Mucosa of stomach (tissue), 1 donor: ENCODE measurements around the gene KPNA5.
"Not testable (repeated sequence)": the region's sequence is repeated elsewhere in the genome, so short reads cannot be mapped to it uniquely, and the experiment has no call there.

Experiments used
- H3K27me3 ChIP-seq: one replicate; pipeline ENCODE4 v1.7.0; 2013; ENCODE audit warnings: mild to moderate bottlenecking, low read length; ENCODE audit not compliant: control insufficient read depth, insufficient read depth
- H3K36me3 ChIP-seq: one replicate; pipeline ENCODE4 v1.7.0; 2013; ENCODE audit warnings: low read length; ENCODE audit not compliant: control insufficient read depth, insufficient read depth
- H3K4me1 ChIP-seq: one replicate; pipeline ENCODE4 v1.7.0; 2013; ENCODE audit warnings: mild to moderate bottlenecking, low read length; ENCODE audit not compliant: control insufficient read depth, insufficient read depth
- H3K4me3 ChIP-seq: one replicate; pipeline ENCODE4 v1.7.0; 2013; ENCODE audit warnings: low read length
- H3K9ac ChIP-seq: one replicate; pipeline ENCODE4 v1.7.0; 2013; ENCODE audit warnings: mild to moderate bottlenecking, low read length, moderate library complexity
- H3K9me3 ChIP-seq: one replicate; pipeline ENCODE4 v1.7.0; 2013; ENCODE audit warnings: mild to moderate bottlenecking, low read length, moderate library complexity; ENCODE audit not compliant: control insufficient read depth
- donor health status: Pancreatic carcinoma.

Gene KPNA5

GRCh38 chr6:116680880-116681672 is at the start of gene KPNA5:
KPNA5 (plus strand) TSS chr6:116681211; CDS start chr6:116681335, 124 bp downstream.
- Histone ChIP-seq H3K4me3 (peak within 1 kb of the TSS; percentile 51), H3K27me3 (no peaks in the 10 kb centered on the region), H3K36me3 (no peaks in the 10 kb centered on the region), H3K9ac (peak within 1 kb of the TSS; percentile 79), H3K4me1 (no peaks in the 10 kb centered on the region), H3K9me3 (no peaks in the 10 kb centered on the region)

GRCh38 chr6:116631379-116631990 is 49.5 kb upstream of the KPNA5 start:
- Histone ChIP-seq H3K4me1 (no peaks in the 10 kb centered on the region), H3K9ac (no peak overlapping the region), H3K4me3 (no peak overlapping the region), H3K27me3 (no peaks in the 10 kb centered on the region), H3K36me3 (no peaks in the 10 kb centered on the region), H3K9me3 (no peaks in the 10 kb centered on the region)

- Histone ChIP-seq H3K9ac (no peak overlapping the region), H3K4me3 (no peak overlapping the region), H3K9me3 (no peaks in the 10 kb centered on the region), H3K4me1 (no peaks in the 10 kb centered on the region), H3K27me3 (no peaks in the 10 kb centered on the region), H3K36me3 (no peaks in the 10 kb centered on the region)
These were observed 47.3 kb upstream of the KPNA5 start for GRCh38 chr6:116633685-116634084.

GRCh38 chr6:116648156-116648555 is 32.9 kb upstream of the KPNA5 start:
- Histone ChIP-seq H3K36me3 (no peaks in the 10 kb centered on the region), H3K9me3 (no peaks in the 10 kb centered on the region), H3K4me3 (no peak overlapping the region), H3K9ac (no peak overlapping the region), H3K27me3 (no peaks in the 10 kb centered on the region), H3K4me1 (no peaks in the 10 kb centered on the region)

- Histone ChIP-seq H3K4me3 (no peak overlapping the region), H3K4me1 (no peaks in the 10 kb centered on the region), H3K36me3 (no peaks in the 10 kb centered on the region)
These were observed 31.9 kb upstream of the KPNA5 start for GRCh38 chr6:116649129-116649528.

GRCh38 chr6:116651916-116652315 is 29.1 kb upstream of the KPNA5 start:
- Histone ChIP-seq H3K27me3 (no peaks in the 10 kb centered on the region), H3K36me3 (no peaks in the 10 kb centered on the region), H3K9me3 (no peaks in the 10 kb centered on the region), H3K9ac (no peak overlapping the region), H3K4me3 (no peak overlapping the region), H3K4me1 (no peaks in the 10 kb centered on the region)

More at GRCh38 chr6:116649129-116649528, 31.9 kb upstream of the KPNA5 start:
- Histone ChIP-seq H3K9me3 (no peaks in the 10 kb centered on the region), H3K27me3 (no peaks in the 10 kb centered on the region), H3K9ac (no peak overlapping the region)

- no peak overlapping the region for H3K9ac ChIP-seq
- H3K9me3 ChIP-seq, result no peaks in the 10 kb centered on the region
These were observed 19.4 kb upstream of the KPNA5 start for GRCh38 chr6:116661594-116661993.

GRCh38 chr6:116662202-116662601 is 18.8 kb upstream of the KPNA5 start:
- Histone ChIP-seq H3K4me1 (peaks cover 5% of the 10 kb centered on the region), H3K36me3 (no peaks in the 10 kb centered on the region), H3K9me3 (no peaks in the 10 kb centered on the region), H3K4me3 (no peak overlapping the region), H3K9ac (no peak overlapping the region), H3K27me3 (no peaks in the 10 kb centered on the region)

More at GRCh38 chr6:116661594-116661993, 19.4 kb upstream of the KPNA5 start:
- Histone ChIP-seq H3K36me3 (no peaks in the 10 kb centered on the region), H3K4me3 (no peak overlapping the region), H3K4me1 (peaks cover 5% of the 10 kb centered on the region), H3K27me3 (no peaks in the 10 kb centered on the region)

- no peaks in the 10 kb centered on the region for H3K36me3 ChIP-seq
- H3K4me3 ChIP-seq, result no peak overlapping the region
- H3K27me3 ChIP-seq, result no peaks in the 10 kb centered on the region
- peaks cover 5% of the 10 kb centered on the region for H3K4me1 ChIP-seq
- H3K9me3 ChIP-seq, result no peaks in the 10 kb centered on the region
- no peak overlapping the region for H3K9ac ChIP-seq
These were observed 17.7 kb upstream of the KPNA5 start for GRCh38 chr6:116663308-116663707.

- H3K27me3 ChIP-seq, H3K9me3 ChIP-seq, H3K4me3 ChIP-seq, H3K4me1 ChIP-seq, H3K9ac ChIP-seq, H3K36me3 ChIP-seq: not testable (repeated sequence)
These were observed 16.8 kb upstream of the KPNA5 start for GRCh38 chr6:116664169-116664568.

GRCh38 chr6:116665464-116665863 is 15.5 kb upstream of the KPNA5 start:
- H3K9ac ChIP-seq, result no peak overlapping the region
- H3K4me3 ChIP-seq, result no peak overlapping the region
- H3K9me3 ChIP-seq, result no peaks in the 10 kb centered on the region
- H3K4me1 ChIP-seq, result peaks cover 5% of the 10 kb centered on the region
- no peaks in the 10 kb centered on the region for H3K27me3 ChIP-seq
- H3K36me3 ChIP-seq, result no peaks in the 10 kb centered on the region

GRCh38 chr6:116666869-116667268 is 14.1 kb upstream of the KPNA5 start:
- peaks cover 5% of the 10 kb centered on the region for H3K4me1 ChIP-seq
- no peak overlapping the region for H3K9ac ChIP-seq
- H3K4me3 ChIP-seq, result no peak overlapping the region
- H3K9me3 ChIP-seq, result no peaks in the 10 kb centered on the region
- no peaks in the 10 kb centered on the region for H3K27me3 ChIP-seq
- no peaks in the 10 kb centered on the region for H3K36me3 ChIP-seq
